Lower leg skin (tissue), 4 donors: Measurements from ENCODE around the gene ZNF679. TPM values are rescaled to one million over a fixed set of nuclear protein-coding genes. Genes with fewer than 3 reads are reported as not detected.
"Not testable (repeated sequence)": the region's sequence is repeated elsewhere in the genome, so short reads cannot be mapped to it uniquely, and the experiment has no call there.

Source experiments
- DNase-seq, 2 donors: peaks; one replicate each; pipeline ENCODE4 v3.0.0-alpha.2; 2019; ENCODE audit warnings: low spot score in 2 of 2
- H3K4me3 ChIP-seq: fragments of 200-600 bp; sonication (generic); 2 replicates; pipeline ENCODE4 v1.5.1; 2017; ENCODE audit warnings: mild to moderate bottlenecking, low read depth; ENCODE audit not compliant: poor library complexity, severe bottlenecking
- POLR2A ChIP-seq, 2 donors: fragments of 450-650 bp; IDR thresholded peaks; one replicate each; pipeline ENCODE4 v1.6.1; 2016 to 2017; ENCODE audit warnings: antibody characterized with exemption in 2 of 2, mild to moderate bottlenecking in 1 of 2, moderate library complexity in 1 of 2
- WGBS, 2 donors: methylation state at CpG; one replicate each; pipeline ENCODE4 v1.1.5; 2018; 5-methylcytosine and 5-hydroxymethylcytosine counted together
- intact Hi-C: fragments of 100-400 bp; cut with DNase I; formaldehyde crosslinking; loops from one replicate; pipeline ENCODE4 v1.15.0; 2023; ENCODE audit warnings: low total_unique reads
- total RNA-seq, 4 donors: library from RNA; depleted of rRNA; stranded (reverse); fragments of >200 nt; gene quantifications; one replicate each; pipeline ENCODE4 v1.1.0, GENCODE V29; 2016
- TF ChIP-seq, protein P1 (sequence below), 3 donors: fragments of 450-650 bp; IDR thresholded peaks; one replicate each; pipeline ENCODE4 v1.5.1; 2016; ENCODE audit warnings: antibody characterized with exemption in 3 of 3, mild to moderate bottlenecking in 3 of 3, moderate library complexity in 2 of 3

Gene ZNF679
- not detected for total RNA-seq

DNA sequence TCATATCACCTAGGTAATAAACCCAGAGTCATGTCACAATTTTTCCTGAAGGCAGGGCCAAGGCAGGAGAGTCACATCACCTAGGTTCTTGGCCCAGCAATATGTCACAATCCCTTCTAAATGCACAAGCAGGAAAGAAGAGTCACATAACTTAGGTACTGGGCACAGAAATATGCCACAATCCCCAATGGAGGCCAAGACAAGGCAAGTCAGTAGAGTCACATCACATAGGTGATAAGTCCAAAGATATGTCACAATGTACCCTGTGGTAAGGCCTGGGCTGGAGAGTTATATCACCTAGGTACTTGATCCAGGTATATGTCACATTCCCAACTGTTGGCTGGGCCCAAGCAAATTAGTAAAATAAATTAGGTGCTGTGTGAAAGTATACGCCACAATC lies at the start of gene ZNF679:
ZNF679 (plus strand) TSS at position 301 of the 400 bp plus-strand sequence. CDS start 20,644 bp downstream, outside the sequence.
- H3K4me3 ChIP-seq, DNase-seq, intact Hi-C loops: not testable (repeated sequence)
- 94 to 100% methylated on average over 1 of the region's 1 CpG for WGBS, 2 donors

DNA sequence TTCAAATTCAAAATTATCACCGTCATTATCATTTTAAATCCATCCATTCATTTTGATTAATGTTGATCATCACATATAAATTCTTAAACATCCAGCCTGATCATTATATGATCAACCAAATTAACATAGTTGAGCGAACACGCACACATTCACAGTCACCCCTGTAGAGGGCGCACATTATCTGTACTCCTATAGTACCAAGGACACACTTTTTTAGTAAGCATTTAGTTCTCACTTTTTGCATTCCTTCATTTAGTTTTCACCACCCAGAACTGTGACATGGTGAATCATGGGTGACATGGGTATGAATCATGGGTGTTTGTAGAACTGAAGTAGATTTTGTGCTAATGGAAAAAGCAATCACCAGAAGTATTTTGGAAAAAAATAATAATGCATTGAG lies 47.3 kb upstream of the ZNF679 start:
- no peak for DNase-seq
- WGBS, 2 donors, result 39 to 49% methylated on average over 4 of the region's 4 CpGs
- TF ChIP-seq, protein P1, sequence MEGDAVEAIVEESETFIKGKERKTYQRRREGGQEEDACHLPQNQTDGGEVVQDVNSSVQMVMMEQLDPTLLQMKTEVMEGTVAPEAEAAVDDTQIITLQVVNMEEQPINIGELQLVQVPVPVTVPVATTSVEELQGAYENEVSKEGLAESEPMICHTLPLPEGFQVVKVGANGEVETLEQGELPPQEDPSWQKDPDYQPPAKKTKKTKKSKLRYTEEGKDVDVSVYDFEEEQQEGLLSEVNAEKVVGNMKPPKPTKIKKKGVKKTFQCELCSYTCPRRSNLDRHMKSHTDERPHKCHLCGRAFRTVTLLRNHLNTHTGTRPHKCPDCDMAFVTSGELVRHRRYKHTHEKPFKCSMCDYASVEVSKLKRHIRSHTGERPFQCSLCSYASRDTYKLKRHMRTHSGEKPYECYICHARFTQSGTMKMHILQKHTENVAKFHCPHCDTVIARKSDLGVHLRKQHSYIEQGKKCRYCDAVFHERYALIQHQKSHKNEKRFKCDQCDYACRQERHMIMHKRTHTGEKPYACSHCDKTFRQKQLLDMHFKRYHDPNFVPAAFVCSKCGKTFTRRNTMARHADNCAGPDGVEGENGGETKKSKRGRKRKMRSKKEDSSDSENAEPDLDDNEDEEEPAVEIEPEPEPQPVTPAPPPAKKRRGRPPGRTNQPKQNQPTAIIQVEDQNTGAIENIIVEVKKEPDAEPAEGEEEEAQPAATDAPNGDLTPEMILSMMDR (IDR thresholded peaks at IDR 0.05), result no peak
- no peak for TF ChIP-seq POLR2A (IDR thresholded peaks at IDR 0.05)
- no peak overlapping the region for H3K4me3 ChIP-seq
- intact Hi-C loops, result no loop called here

DNA sequence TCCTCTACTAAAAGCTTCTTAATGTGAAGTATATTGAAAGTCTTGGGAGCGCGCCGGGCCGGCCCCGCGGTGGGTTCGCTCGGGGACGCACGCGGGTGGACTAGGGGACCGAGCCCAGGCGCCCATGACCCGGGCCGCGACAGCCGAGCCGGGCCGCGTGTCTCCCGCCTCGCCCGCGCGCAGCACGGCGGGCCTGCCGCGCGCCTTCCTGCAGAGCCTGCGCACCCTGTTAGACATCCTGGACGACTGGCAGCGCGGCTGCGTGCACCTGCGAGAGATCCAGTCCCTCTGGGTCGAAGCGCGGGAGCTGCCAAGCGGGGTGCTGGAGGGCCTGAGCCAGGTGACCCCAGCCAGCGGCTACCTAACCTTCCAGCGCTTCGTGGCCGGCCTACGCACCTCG lies 46.7 kb upstream of the ZNF679 start:
- intact Hi-C loops, result no loop called here
- H3K4me3 ChIP-seq, result no peak overlapping the region
- 37 to 47% methylated on average over 17 to 46 of the region's 46 CpGs for WGBS, 2 donors
- no peak for DNase-seq
- TF ChIP-seq, protein P1 (IDR thresholded peaks at IDR 0.05), result no peak
- no peak for TF ChIP-seq POLR2A (IDR thresholded peaks at IDR 0.05)

DNA sequence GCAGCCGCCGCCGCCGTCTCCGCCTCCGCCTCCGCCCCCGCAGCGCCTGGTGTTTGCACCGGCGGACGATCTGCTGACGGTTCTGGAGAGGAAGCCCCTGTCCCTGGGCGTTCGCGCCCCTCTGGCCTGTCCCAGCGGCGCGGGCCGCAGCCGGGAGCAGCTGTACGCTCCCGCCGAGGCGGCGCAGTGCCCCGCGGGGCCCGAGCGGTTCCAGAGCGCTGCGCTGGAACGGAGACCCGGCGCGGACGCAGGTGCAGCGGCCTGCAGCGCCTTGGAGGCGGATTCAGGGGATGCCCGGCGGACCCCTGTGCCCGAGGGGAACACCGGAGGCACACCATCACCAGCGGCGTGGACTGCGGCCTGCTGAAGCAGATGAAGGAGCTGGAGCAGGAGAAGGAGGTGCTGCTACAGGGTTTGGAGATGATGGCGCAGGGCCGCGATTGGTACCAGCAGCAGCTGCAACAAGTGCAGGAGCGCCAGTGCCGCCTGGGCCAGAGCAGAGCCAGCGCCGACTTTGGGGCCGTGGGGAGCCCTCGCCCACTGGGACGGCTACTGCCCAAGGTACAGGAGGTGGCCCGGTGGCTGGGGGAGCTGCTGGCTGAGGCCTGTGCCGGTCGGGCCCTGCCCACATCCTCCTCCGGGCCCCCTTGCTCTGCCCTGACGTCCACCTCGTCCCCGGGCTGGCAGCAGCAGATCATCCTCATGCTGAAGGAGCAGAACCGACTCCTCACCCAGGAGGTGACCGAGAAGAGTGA lies 46.1 kb upstream of the ZNF679 start:
- intact Hi-C loops, result no loop called here
- WGBS, 2 donors, result 30 to 39% methylated on average over 21 to 36 of the region's 66 CpGs
- no peak for DNase-seq
- no peak for TF ChIP-seq POLR2A (IDR thresholded peaks at IDR 0.05)
- TF ChIP-seq, protein P1 (IDR thresholded peaks at IDR 0.05), result no peak
- no peak overlapping the region for H3K4me3 ChIP-seq

DNA sequence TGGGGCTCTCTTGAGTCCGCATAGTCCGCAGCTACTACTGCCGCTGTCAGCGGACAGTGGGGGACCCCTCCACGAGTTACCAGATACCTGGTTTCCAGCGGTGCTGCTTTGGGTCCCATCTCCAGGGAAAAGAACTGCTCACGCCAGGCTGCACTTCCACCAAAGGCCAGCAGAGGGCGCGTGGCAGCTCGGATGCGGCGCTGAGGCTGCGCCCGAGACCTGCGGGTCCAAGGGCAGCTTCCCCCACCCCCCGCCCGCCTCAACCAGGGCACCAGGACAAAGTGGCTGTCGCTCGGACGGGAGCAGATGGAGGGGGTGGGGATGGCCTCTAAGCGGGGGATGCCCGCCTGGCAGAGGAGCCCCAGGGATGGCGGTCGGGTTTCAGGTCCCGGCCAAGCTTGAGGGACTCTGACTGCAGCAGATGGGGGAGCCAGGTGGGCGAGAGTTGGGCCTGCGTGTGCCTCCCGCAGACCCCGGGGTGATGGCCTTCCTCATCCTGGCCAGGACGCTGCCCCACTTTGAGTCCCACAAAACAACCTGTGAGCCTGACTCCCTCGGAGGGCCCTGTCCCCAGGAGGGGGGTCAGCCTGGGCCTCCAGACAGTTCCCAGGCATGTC lies 45.0 kb upstream of the ZNF679 start:
- intact Hi-C loops, result no loop called here
- WGBS, 2 donors, result 31 to 51% methylated on average over 13 to 25 of the region's 31 CpGs
- TF ChIP-seq, protein P1 (IDR thresholded peaks at IDR 0.05), result peak in 1 of 3 donors; percentile 39
- no peak for TF ChIP-seq POLR2A (IDR thresholded peaks at IDR 0.05)
- no peak for DNase-seq
- H3K4me3 ChIP-seq, result no peak overlapping the region

DNA sequence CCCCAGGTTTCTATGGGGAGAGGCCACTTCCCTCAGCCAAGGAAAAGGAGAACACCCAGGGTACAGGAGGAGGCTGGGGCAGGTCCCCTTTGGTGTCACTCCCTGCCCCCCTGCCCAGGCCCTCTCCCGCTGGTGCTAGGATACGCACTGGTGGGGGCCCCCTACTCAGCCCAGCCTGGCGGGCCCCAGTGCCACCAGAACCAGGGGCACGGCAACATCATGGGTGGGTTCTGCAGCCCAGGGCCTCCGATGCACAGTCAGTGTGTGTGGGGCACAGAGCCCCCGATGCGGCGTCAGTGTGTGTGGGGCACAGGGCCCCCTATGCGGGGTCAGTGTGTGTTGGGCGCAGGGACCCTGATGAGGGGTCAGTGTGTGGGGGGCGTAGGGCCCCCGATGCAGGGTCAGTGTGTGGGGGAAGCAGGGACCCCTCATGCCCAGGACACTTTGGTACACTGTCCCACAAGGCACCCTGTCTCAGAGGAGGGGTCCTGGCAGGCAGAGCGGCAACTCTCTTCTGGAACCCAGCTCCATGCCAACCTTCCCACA lies 44.4 kb upstream of the ZNF679 start:
- no peak for DNase-seq
- intact Hi-C loops, result no loop called here
- no peak overlapping the region for H3K4me3 ChIP-seq
- TF ChIP-seq, protein P1 (IDR thresholded peaks at IDR 0.05), result no peak
- TF ChIP-seq POLR2A (IDR thresholded peaks at IDR 0.05), result no peak
- WGBS, 2 donors, result 98 to 100% methylated on average over 5 to 11 of the region's 13 CpGs
